ENCODE results near the gene TCIRG1.
A peak's percentile ranks its signal among the peaks of the same experiment; 100 is the strongest.

The TCIRG1 gene

DNA sequence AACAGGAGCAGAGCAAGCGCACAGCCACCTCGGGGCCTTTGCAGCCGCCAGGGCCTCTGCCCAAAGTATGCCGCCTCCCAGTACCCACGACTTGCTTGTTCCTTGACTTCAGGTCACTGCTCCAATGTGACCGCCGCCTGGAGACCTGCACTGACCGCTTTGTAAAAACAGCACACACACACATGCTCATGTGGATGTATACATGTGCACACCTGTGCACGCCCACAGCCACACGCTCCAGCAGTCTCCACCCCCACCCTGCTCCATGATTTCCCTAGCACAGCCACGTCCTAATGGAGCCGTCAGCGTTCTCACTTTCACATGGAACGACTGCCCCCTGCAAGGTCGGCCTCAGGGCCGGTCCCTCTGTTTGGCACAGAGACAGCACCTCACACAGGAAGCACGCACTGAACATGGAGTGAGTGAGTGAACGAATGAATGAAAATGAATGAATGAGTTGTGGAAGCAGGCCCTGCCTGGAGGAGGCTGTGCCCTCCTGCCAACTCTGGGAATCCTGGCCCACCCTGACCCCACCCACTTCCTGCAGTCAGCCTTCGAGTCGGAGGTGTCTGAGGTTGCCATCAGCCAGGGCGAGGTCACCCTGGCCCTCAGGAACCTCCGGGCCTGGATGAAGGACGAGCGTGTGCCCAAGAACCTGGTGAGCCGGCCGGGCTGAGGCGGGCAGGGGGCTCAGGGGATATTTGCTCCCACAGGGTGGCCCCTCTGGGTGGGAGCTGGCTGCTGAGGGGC is 20.7 kb upstream of the TCIRG1 start:
- no peak for DNase-seq (ENCODE audit: low read depth)

DNA sequence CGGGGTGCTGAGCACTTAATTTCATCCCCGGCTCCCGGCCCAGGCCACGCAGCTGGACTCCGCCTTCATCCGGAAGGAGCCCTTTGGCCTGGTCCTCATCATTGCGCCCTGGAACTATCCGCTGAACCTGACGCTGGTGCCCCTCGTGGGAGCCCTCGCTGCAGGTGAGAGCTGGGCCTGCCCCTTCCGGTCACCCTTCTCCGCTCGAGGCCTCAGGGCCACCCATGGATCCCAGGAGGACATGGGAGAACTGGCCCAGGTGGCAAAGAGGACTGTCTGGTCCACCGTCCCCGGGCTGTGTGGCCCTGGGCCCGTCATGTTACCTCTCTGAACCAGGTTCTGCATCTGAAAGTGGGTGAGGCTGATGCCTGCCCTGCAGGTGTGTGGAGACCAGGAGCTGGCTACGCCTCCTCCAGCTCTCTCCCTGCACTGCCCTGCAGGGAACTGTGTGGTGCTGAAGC is 20.1 kb upstream of the TCIRG1 start:
- DNase-seq (ENCODE audit: low read depth) = no peak

DNA sequence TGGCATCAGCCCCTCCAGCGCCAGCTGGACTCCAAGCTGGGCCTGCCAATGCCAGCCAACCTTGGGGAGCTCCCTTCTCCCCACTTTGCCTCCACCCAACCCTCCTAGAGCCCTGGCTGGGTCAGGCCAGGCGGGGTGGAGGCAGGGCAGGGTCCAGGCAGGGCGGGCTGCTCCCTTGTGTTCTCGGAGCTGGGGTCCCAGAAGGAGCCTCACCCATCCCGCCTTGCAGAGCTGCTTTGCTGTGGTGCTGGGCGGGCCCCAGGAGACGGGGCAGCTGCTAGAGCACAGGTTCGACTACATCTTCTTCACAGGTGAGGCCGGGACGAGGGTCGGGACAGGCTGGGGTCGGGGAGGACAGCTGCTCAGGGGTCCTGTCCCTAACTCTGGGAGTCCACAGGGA is 19.3 kb upstream of the TCIRG1 start:
- DNase-seq (ENCODE audit: low read depth) = no peak

DNA sequence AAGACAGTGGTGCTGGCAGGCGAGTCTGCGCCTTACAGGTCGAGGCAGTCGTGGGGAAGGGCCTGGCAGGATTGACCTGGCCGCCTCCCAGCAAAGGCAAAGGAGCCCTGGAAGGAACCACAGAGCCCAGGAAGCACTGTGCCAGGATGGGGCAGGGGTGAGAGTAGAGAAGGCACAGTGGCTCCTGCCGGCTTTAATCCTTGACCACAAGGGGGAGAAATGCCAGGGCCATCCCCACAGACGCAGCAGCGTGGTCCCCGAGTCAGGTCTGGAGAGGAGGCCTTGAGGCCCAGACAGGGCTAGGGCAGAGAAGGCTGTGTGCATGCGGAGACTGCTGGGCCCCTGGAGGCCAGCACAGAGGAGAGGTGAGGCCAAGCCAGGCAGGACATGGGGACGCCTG is 18.2 kb upstream of the TCIRG1 start:
- DNase-seq (ENCODE audit: low read depth) = no peak

DNA sequence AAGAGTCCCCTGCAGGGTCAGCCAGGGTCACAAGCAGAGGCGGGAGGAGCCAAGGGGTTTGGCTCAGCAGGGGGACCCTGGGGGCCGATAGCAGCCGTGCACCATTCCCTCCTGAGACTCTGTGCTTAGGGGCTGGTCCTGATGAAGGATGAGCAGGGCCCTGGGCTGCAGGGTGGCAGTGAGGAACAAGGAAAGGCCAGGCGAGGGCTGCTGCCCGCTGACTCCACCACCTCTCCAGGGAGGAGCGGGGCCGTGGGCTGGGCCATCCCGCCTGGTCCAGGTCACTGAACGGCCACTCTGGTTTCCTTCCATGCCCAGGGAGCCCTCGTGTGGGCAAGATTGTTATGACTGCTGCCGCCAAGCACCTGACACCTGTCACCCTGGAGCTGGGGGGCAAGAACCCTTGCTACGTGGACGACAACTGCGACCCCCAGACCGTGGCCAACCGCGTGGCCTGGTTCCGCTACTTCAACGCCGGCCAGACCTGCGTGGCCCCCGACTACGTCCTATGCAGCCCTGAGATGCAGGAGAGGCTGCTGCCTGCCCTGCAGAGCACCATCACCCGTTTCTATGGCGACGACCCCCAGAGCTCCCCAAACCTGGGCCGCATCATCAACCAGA is 17.5 kb upstream of the TCIRG1 start:
- no peak for DNase-seq (ENCODE audit: low read depth)

DNA sequence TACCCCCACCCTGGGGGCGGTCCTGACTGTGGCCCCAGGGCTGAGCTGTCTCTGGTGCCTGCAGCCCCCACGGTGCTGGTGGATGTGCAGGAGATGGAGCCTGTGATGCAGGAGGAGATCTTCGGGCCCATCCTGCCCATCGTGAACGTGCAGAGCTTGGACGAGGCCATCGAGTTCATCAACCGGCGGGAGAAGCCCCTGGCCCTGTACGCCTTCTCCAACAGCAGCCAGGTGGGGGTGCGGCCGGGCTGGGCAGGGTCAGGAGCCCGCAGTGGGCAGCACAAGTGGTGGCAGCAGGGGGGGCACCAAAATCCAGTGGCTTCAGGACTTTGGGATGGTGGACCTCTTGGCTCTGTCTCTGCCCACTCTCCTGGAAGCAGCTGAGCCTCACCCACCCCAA is 16.3 kb upstream of the TCIRG1 start:
- no peak for DNase-seq (ENCODE audit: low read depth)

DNA sequence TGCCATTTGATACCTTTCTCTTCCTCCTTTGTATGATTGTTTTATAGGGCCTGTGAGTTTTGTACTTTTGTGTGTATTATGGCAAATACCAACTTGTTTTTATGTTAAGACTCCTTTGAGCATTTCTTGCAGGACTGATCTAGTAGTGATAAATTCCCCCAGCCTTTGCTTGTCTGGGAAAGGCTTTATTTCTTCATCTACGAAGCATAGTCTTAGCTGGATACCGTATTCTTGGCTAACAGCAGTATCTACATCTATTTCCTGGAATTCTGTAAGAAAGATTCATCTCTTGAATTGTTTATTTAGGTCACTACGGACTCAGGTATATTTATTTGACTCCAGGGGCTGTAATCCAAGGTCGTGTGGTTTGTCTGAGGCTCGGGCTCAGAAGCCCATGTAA is 14.3 kb upstream of the TCIRG1 start:
- DNase-seq (ENCODE audit: low read depth) = no peak

DNA sequence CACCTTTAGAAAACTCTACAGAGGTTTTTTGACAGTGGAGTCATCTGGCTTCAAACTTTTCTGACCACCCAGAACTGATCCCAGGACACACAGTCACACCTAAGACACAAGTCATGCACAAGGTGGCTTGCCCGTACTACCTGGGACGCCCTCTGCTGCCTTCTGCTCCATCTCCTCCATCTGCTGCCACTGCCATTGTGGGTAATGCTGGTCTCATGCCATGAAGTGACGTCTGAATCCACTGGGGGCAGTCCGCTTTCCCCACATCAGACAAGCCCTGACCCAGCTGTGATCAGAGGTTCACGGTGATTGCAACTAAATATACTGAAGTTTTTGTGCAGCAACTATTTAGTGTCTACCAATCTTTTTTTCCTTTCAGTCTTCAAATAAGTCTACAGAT is 13.8 kb upstream of the TCIRG1 start:
- DNase-seq (ENCODE audit: low read depth) = no peak

DNA sequence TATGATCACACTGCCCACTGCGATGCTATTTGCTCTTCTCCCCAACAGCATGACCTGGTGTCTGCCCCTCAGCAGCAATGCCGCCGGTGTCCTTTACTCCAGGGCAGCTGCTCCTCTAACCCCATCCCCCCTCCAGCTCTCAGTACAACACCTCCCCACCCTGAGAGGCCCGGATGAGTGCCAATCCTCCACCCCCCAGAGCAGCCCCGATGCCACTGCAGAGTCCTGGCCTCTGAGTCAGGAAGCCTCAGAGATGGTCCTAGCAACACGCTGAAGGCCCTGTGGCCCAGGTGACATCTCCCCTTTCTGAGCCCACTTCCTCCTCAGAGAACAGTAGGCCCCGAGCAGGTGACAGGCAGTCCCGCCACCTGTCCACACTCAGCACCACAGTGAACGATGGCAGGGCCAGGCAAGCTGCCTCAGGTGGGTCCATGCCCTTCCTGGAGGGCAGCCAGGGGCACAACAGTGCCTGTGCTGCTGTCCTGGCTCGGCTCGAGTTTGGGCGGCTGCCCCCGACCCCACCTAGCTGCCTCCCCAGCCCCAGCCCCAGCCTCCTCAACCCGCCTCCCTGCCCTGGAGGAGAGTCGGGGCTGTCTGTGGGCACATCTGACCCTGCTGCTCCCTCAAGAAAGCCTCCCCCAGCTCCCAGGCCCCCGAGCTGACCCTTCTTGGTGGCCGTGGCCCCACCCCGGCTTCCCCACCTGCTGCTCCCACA is 12.3 kb upstream of the TCIRG1 start:
- no peak for DNase-seq (ENCODE audit: low read depth)

DNA sequence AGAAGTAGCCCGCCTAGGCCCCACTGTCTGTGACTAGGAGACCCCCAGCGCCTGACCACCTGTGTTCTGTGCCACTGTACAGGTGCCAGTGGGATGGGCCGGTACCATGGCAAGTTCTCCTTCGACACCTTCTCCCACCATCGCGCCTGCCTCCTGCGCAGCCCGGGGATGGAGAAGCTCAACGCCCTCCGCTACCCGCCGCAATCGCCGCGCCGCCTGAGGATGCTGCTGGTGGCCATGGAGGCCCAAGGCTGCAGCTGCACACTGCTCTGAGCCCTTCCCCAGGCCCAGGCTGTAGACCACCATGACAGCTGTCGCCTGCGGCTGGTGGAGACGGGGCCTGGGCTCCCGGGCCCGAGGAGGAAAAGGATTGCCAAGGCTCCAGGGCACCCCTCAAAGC is 11.2 kb upstream of the TCIRG1 start:
- DNase-seq (ENCODE audit: low read depth) = no peak

DNA sequence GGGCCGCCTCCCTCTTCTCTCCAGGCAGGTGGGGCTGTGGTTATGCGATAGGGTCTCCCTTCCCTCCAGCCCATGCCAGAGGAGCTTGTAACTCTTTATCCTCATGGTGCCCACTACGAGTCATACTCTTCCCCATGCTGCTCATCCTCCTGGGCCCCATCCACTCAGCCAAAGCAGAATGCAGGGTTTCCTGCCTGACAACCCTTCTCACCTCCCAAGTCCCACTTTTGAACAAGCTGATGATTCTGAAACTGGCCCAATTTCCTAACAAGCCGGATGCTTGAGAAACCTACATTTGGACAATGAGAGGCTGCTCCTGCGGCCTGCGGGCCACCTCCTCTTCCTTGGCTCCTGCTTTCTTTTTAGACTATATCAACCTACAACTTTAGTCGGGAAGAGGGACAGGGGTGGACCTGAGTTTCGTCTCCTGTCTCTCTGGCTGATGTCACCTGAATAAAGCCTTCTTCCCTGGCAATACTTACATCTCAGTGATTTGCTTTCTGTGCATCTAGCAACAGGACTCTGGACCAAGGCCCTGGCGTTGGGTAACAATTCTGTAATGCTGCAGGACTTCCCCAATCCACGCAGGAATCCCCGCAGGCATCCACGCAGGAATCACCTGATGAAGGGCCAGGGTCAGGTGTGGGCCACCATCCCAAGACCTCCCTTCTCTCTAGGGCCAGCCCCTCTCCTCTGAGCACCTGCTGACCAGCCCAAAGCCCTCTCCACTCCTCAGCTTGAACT is 9.9 kb upstream of the TCIRG1 start:
- peak; percentile 54 for DNase-seq (ENCODE audit: low read depth)

DNA sequence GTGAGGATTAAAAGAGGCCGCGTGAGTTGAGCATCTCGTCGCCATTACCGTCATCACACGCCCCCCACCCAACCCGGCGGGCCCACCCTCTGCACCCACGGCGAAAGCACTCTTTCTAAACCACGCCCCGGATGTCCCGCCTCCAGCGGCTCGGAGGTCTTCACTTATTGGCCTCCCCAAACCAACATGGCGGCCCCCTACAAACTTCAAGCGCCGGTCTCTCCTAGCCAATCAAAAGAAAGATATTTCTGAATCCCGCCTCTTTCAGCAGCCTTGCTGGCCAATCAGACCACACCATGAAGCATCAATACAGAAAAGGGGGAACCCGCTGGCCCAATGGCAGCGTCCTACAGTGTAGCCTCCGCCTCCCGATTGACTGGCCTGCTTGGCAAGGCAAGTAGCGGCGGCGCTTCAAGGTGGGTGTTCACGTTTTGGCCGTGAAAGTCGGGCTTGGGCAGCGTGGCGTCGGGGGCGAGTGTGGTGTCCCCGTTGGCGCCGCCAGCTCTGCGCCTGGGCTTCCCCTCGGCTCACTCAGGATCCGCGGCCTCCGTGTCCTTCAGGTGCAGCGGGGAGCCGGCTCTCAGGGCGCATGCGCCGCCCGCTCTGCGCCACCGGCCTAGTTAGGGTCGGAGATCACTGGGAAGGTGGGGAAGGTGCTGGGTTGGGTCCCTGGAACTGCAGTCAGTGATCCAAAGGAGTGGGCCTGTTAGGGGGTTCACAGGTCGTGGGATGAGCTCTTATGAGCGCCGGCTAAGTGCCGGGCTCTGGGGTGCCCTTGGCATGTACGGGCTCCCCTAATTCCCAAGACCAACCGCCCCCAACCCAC is 8.3 kb upstream of the TCIRG1 start, which contains the start of gene NDUFS8:
Gene NDUFS8, plus strand, starts transcription at position 364 of the 826 bp plus-strand sequence. CDS start 1,471 bp downstream, outside the sequence.
- peak; percentile 96 for DNase-seq (ENCODE audit: low read depth)

DNA sequence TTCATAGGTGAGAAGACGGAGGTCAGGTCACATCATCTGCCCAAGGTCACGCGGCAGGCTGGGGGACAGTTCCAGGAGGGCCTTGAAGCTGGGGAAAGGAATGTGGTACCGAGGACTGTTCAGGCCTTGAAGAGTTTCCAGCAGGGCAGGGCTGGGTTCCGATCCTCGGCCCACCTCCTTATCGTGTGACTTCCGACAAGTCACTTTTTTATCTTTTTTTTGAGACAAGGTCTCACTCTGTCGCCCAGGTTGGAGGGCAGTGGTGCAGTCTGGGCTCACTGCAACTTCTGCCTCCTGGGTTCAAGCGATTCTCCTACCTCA is 7.7 kb upstream of the TCIRG1 start:
- DNase-seq (ENCODE audit: low read depth) = no peak

DNA sequence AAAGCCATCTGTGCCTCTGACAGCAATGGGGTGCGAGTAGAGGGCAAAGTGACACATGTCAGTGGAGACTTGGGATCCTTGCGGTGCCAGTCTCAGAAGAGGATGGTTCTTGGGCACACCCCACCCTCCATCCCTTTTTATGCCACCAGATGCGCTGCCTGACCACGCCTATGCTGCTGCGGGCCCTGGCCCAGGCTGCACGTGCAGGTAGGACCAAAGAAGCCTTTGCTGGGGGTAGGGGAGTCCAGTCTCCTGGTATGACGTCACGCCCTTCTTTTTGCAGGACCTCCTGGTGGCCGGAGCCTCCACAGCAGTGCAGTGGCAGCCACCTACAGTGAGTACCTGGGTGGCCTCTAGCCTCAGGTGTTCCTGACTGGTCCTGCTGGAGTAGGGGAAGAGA is 6.8 kb upstream of the TCIRG1 start:
- no peak for DNase-seq (ENCODE audit: low read depth)

DNA sequence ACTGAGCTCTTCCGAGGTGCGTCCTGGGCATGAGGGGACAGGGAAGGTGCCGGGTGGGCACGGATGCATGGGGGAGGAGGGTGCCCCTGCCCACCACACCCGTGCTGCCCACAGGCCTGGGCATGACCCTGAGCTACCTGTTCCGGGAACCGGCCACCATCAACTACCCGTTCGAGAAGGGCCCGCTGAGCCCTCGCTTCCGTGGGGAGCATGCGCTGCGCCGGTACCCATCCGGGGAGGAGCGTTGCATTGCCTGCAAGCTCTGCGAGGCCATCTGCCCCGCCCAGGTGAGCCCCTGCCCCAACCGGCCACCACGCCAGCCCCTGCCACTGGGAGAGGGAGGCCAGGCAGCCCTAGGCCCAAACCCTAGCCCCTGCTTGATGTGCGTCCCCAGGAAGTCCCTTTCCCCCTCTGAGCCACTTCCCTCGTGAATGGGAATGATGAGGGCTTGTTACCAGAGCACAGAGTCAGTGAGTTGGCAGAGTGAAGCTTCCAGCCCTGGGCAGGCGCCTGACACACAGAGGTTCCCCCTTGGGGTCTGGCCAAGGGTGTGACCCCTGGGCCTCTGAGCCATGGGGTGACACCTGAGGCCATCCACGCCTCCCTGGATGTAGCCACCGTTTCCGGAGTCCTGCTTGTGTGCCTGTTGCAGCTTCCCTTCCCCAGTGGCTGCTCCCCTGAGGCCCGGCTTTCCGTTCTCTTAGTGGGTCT is 5.7 kb upstream of the TCIRG1 start:
- DNase-seq (ENCODE audit: low read depth) = no peak

DNA sequence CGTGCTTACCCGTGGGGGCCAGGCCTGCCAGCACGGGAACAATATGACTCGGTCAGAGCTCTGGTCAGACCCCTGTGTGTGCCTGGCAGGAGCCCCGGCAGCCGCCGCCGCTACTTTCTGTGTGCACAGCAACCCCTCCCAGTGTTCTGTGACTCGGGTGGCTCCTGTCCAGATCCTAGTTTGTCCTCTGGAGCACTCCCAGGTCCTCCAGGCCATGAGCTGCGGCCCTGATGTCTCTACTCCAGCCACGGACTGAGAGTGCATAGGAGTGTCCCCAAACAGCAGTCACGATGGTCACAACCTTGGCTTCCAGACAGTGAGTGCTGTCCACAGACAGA is 5.1 kb upstream of the TCIRG1 start:
- DNase-seq (ENCODE audit: low read depth) = no peak

DNA sequence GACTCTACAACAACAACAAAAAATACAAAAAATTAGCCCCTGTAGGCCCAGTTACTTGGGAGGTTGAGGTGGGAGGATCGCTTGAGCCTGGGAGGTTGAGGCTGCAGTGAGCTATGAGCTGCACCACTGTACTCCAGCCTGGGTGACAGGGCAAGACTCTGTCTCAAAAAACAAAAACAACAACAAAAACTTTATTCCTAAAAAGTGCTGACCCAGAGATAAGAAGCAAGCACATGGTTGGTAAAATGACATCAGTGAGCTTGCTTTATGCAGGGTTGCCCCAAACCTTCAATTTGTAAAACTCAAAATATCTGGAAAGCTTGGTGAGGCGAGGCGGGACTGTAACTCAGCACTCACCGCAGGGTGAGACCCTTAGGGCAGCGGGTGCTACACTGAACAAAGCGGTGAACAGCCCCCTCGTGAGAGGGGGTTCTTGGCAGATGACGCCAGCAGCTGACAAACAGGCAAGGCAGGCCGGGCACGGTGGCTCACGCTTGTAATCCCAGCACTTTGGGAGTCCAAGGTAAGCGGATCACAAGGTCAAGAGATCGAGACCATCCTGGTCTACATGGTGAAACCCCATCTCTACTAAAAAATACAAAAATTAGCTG is 3.5 kb upstream of the TCIRG1 start:
- no peak for DNase-seq (ENCODE audit: low read depth)

DNA sequence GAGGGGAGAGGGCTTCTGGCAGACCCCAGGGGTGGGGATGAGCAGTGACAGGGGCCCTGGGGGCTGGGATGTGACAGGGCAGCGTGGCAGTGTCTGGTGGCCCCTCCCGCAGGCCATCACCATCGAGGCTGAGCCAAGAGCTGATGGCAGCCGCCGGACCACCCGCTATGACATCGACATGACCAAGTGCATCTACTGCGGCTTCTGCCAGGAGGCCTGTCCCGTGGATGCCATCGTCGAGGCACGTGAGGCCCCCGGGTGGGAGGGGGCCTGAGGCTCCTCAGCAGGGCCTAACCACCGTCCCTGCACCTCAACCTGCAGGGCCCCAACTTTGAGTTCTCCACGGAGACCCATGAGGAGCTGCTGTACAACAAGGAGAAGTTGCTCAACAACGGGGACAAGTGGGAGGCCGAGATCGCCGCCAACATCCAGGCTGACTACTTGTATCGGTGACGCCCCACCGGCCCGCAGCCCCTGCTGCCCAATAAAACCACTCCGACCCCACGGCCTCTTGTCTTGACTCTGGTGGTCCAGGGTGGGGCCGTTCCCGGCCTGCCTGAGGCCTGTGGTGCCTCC is 2.6 kb upstream of the TCIRG1 start:
- no peak for DNase-seq (ENCODE audit: low read depth)

DNA sequence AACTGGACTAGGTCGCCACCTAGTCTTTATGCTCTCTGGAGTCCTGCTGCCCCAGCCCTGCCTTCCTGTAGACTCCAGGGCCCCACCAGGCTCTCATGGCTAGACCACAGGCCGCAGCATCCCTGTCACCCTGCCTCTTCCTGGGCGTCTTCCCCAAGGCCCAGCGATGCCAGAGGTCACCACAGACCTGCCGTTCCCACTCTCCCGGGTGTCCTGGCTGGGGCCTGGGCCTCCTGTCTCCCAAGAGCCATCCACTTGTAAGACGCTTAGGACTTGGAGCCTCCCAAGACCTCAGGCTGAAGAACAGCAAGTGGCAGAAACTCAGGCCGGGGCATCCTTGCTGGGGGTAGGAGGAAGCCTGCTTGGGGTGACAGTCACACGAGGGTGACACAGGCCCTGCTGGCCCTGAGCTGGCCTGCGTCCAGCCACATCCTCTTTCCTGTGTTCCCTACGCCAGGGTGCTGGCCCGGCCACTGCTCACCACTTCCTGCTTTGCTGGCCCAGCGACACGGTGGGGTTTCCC is 2.0 kb upstream of the TCIRG1 start:
- DNase-seq (ENCODE audit: low read depth) = no peak
